Activated T-cell treated with anti-CD3 and anti-CD28 coated beads, Interleukin-2, amount 50 U/mL, for 1 hour (primary cell): ENCODE results near the gene PSENEN.
"Not testable (repeated sequence)": the region's sequence is repeated elsewhere in the genome, so short reads cannot be mapped to it uniquely, and the experiment has no call there.

ENCODE experiments used
- DNase-seq: peaks from one replicate; pipeline ENCODE4 v3.0.0-alpha.2; 2020

Gene PSENEN

GRCh38 chr19:35719402-35720162 is 25.9 kb upstream of the PSENEN start:
- no peak for DNase-seq

DNA sequence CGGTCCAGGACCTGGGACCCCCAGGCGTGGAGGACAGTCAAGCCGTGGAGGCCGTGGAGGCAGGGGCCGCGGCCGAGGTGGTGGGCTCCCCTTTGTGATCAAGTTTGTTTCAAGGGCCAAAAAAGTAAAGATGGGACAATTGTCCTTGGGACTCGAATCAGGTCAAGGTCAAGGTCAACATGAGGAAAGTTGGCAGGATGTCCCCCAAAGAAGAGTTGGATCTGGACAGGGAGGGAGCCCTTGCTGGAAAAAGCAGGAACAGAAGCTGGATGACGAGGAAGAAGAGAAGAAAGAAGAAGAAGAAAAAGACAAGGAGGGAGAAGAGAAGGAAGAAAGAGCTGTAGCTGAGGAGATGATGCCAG is 25.3 kb upstream of the PSENEN start:
- DNase-seq = no peak

DNA sequence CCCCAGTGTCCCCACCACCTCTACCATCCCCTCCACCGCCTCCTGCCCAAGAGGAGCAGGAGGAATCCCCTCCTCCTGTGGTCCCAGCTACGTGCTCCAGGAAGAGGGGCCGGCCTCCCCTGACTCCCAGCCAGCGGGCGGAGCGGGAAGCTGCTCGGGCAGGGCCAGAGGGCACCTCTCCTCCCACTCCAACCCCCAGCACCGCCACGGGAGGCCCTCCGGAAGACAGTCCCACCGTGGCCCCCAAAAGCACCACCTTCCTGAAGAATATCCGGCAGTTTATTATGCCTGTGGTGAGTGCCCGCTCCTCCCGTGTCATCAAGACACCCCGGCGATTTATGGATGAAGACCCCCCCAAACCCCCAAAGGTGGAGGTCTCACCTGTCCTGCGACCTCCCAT is 24.8 kb upstream of the PSENEN start:
- DNase-seq = no peak

GRCh38 chr19:35721374-35721773 is 24.1 kb upstream of the PSENEN start:
- no peak for DNase-seq

- DNase-seq = no peak
Measured at GRCh38 chr19:35722461-35722860, 23.0 kb upstream of the PSENEN start.

DNA sequence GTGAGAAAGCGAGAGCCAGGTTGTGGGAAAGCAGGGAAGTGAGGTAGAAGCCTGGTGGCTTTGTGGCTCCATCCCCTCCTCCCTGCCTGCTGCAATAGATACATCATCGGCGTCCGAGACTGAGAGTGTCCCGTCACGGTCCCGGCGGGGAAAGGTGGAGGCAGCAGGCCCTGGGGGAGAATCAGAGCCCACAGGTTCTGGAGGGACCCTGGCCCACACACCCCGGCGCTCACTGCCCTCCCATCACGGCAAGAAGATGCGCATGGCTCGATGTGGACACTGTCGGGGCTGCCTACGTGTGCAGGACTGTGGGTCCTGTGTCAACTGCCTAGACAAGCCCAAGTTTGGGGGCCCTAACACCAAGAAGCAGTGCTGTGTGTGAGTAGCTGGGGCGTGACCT is 22.6 kb upstream of the PSENEN start:
- DNase-seq = no peak

DNA sequence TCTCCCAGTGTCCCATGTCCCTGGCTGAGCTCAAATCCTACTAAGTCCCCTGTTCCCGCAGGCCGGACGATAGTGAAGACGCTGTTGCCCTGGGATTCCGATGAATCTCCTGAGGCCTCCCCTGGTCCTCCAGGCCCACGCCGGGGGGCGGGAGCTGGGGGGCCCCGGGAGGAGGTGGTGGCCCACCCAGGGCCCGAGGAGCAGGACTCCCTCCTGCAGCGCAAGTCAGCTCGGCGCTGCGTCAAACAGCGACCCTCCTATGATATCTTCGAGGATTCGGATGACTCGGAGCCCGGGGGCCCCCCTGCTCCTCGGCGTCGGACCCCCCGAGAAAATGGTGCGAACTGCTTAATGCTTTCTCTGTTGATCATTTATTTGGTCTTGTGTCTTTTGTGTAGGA is 21.8 kb upstream of the PSENEN start:
- no peak for DNase-seq

- not testable (repeated sequence) for DNase-seq
Measured at GRCh38 chr19:35724132-35724531, 21.3 kb upstream of the PSENEN start.

DNA sequence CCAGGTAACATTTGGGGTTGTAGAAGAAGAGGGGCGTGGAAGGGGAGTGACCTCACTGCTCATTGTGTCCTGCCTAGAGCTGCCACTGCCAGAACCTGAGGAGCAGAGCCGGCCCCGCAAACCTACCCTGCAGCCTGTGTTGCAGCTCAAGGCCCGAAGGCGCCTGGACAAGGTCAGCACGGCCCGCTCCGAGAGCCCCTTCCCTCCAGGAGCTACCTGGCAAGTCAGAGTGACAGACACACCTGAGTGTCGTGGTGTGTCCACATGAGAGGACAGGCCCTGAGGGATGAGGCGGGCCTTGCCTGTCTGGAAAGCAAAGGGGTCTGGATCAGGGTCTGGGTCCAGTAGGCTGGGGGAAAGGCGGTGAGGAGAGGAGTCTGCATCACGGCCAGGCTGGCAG is 20.9 kb upstream of the PSENEN start:
- DNase-seq = no peak

- no peak for DNase-seq
Measured at GRCh38 chr19:35725216-35725861, 20.1 kb upstream of the PSENEN start.

DNA sequence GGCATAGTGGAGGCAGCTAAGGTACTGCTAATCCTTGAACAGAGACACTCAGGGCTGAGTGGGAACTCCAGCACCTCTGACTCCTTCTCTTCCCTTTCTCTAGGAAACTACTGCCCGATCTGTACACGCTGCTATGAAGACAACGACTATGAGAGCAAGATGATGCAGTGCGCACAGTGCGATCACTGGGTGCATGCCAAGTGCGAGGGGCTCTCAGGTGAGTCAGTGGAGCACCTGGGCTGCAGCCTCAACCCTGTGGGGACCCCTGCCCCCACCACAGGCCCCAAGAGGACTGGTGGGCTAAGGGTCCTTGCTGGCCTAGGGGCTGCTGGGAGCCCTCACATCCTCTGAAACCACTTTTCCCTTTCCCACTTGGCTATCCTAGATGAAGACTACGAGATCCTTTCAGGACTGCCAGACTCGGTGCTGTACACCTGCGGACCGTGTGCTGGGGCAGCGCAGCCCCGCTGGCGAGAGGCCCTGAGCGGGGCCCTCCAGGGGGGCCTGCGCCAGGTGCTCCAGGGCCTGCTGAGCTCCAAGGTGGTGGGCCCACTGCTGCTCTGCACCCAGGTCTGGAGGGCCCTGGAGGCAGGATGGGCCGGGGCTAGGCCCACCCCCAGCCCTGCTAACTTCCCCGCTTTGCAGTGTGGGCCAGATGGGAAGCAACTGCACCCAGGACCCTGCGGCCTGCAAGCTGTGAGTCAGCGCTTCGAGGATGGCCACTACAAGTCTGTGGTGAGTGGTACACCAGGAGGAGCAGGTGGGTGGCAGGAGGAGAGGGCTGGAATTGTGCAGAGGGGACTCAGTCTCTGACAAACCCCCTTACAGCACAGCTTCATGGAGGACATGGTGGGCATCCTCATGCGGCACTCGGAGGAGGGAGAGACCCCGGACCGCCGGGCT is 18.1 kb upstream of the PSENEN start:
- DNase-seq = no peak

- no peak for DNase-seq
Measured at GRCh38 chr19:35727956-35728706, 17.3 kb upstream of the PSENEN start.

DNA sequence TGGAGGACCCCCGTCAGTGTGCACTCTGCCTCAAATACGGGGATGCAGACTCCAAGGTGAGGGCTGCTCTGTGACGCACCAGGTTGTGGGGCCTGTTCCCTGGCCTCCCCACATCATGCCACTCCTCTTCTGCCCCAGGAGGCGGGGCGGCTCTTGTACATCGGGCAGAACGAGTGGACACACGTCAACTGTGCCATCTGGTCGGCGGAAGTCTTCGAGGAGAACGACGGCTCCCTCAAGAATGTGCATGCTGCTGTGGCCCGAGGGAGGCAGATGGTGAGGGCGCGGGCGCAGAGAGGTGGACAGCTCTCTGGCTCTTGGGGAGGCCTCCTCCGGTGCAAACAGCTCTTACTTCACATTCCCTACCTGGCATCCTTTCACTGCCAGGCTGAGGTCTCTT is 16.4 kb upstream of the PSENEN start:
- no peak for DNase-seq

GRCh38 chr19:35729763-35730162 is 15.7 kb upstream of the PSENEN start:
- no peak for DNase-seq

DNA sequence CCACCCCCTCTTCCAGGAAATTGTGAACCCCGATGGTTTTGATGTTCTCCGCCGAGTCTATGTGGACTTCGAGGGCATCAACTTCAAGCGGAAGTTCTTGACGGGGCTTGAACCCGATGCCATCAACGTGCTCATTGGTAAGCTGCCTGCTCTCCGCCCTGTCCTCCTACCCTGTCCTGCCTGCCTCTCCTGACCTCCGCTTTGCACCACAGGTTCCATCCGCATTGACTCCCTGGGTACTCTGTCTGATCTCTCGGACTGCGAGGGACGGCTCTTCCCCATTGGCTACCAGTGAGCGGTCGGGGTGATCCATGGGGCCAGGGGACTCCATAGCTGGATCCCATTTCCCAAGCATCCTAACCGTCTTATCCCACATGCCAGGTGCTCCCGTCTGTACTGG is 15.1 kb upstream of the PSENEN start:
- no peak for DNase-seq

DNA sequence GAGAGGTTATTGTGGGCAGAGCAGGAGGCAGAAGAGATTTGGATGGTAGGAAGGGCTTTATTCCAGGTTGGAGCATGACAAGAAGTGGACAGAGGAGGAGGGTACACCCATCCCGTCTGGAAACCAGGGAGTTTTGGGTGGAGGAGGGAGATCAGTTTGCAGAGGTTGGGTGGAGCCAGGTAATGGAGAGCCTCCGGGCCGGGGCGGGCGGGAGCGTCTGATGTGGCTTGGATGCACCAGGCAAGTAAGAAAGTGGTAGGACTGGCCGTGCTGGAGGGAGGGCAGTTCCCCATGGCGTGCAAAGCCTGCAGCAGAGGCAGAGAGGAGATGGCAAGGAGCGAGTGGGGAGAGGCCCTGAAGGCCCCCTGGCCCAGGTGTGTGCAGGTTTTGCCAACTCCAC is 14.1 kb upstream of the PSENEN start:
- no peak for DNase-seq

DNA sequence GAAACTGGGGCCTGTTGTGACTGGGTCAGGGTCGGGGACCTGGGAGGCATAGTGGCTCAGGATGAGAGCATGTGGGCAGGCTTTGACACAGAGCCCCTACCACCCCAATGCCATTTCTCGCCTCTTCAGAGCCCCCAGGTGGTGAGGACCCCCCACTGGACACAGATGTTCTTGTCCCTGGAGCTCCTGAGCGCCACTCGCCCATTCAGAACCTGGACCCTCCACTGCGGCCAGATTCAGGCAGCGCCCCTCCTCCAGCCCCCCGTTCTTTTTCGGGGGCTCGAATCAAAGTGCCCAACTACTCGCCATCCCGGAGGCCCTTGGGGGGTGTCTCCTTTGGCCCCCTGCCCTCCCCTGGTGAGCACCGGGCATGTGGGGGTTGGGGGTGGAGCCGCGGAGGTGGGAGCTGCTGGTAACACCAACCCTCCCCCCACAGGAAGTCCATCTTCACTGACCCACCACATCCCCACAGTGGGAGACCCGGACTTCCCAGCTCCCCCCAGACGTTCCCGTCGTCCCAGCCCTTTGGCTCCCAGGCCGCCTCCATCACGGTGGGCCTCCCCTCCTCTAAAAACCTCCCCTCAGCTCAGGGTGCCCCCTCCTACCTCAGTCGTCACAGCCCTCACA is 13.6 kb upstream of the PSENEN start:
- no peak for DNase-seq

- no peak for DNase-seq
Measured at GRCh38 chr19:35732540-35733179, 12.8 kb upstream of the PSENEN start.

- no peak for DNase-seq
Measured at GRCh38 chr19:35733180-35734125, 12.0 kb upstream of the PSENEN start.

GRCh38 chr19:35734273-35734672 is 11.2 kb upstream of the PSENEN start:
- DNase-seq = no peak

DNA sequence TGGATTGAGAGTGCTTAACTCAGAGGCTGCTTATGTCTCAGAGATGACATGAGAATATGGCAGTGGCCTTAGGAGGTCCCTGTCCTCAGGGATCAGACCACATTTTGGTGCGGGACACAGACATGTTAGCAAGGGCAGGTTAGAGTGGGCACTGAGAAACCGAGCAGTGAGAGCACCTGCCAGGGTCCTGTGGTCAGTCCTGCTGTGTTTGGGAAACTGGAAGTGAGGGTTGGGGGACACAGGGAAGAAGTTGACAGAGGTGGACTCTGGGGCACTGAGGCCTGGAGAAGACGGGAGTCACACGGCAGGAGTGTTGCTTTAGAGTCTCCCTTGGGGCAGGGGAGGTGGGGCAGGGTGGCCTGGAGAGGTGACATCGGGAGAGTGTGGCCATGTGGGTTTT is 10.6 kb upstream of the PSENEN start:
- no peak for DNase-seq
